CD4-positive, alpha-beta T cell (primary cell): ENCODE results near the gene LRFN4. TPM values are rescaled to one million over a fixed set of nuclear protein-coding genes. Genes with fewer than 3 reads are reported as not detected.
A peak's percentile ranks its signal among the peaks of the same experiment; 100 is the strongest.

ENCODE experiments used
- ATAC-seq: fragments of 200-7000 bp; cut with Tn5 transposase; one replicate; pipeline ENCODE4 v1.10.0; 2022; ENCODE audit warnings: mild to moderate bottlenecking; ENCODE audit not compliant: poor library complexity
- CTCF ChIA-PET: fragments of 350-600 bp; sonication (Branson Sonifier 250); formaldehyde crosslinking; loops from one replicate; lab custom pipeline; 2021; ENCODE audit warnings: antibody characterized with exemption, inconsistent platforms; lab: Charles Lee
- POLR2A ChIA-PET: fragments of 350-600 bp; sonication (Branson Sonifier 250); formaldehyde crosslinking; loops from one replicate; lab custom pipeline; 2021; ENCODE audit warnings: antibody characterized with exemption, inconsistent platforms; lab: Charles Lee
- DNase-seq, 14 experiments: peaks; one replicate each; pipeline ENCODE4 v3.0.0-alpha.2; 2013 to 2020; ENCODE audit warnings: mixed read lengths in 2 of 14
- H3K27ac ChIP-seq, 2 donors: one replicate each; pipeline versions ENCODE4 v1.5.1 to v1.7.0; 2013; ENCODE audit warnings: low read length in 2 of 2, low read depth in 1 of 2, mild to moderate bottlenecking in 1 of 2
- H3K27me3 ChIP-seq, 2 experiments: 1 replicate in 1 of 2; 2 replicates in 1 of 2; pipeline versions ENCODE4 v1.6.1 to v1.7.0; 2013; ENCODE audit warnings: low read length in 2 of 2, control low read depth in 1 of 2, mild to moderate bottlenecking in 1 of 2, moderate library complexity in 1 of 2; ENCODE audit not compliant: insufficient read depth in 2 of 2, control insufficient read depth in 1 of 2
- H3K36me3 ChIP-seq: one replicate; pipeline ENCODE4 v1.6.1; 2013; ENCODE audit warnings: low read length, control low read depth; ENCODE audit not compliant: insufficient read depth
- H3K4me1 ChIP-seq: one replicate; pipeline ENCODE4 v1.6.1; 2013; ENCODE audit warnings: low read length, control low read depth; ENCODE audit not compliant: insufficient read depth
- H3K4me3 ChIP-seq: one replicate; pipeline ENCODE4 v1.5.1; 2013; ENCODE audit warnings: mild to moderate bottlenecking, low read length, moderate library complexity
- H3K9me3 ChIP-seq, 2 experiments: 1 replicate in 1 of 2; 2 replicates in 1 of 2; pipeline versions ENCODE4 v1.6.1 to v1.7.0; 2013; ENCODE audit warnings: low read length in 2 of 2, mild to moderate bottlenecking in 2 of 2, control low read depth in 1 of 2, moderate library complexity in 1 of 2; ENCODE audit not compliant: control insufficient read depth in 1 of 2, insufficient read depth in 1 of 2
- H3K27ac Mint-ChIP-seq: one replicate; pipeline ENCODE4 v1.8.0; 2020; ENCODE audit warnings: mixed read lengths
- H3K27me3 Mint-ChIP-seq: one replicate; pipeline ENCODE4 v1.8.0; 2021; ENCODE audit warnings: mixed read lengths
- H3K36me3 Mint-ChIP-seq: one replicate; pipeline ENCODE4 v1.8.0; 2021; ENCODE audit warnings: low read depth, mixed read lengths
- H3K4me1 Mint-ChIP-seq: one replicate; pipeline ENCODE4 v1.8.0; 2021; ENCODE audit warnings: low read depth, mixed read lengths
- H3K4me3 Mint-ChIP-seq: one replicate; pipeline ENCODE4 v1.8.0; 2020; ENCODE audit warnings: mild to moderate bottlenecking, mixed read lengths
- H3K9me3 Mint-ChIP-seq: one replicate; pipeline ENCODE4 v1.8.0; 2020; ENCODE audit warnings: mixed read lengths
- CTCF ChIP-seq: fragments of 200-600 bp; IDR thresholded peaks from one replicate; pipeline ENCODE4 v1.8.0; 2022; ENCODE audit warnings: antibody characterized with exemption, mild to moderate bottlenecking
- intact Hi-C, 2 experiments: fragments of 100-400 bp; cut with DNase I in 1 of 2; cut with micrococcal nuclease in 1 of 2; formaldehyde crosslinking; loops; one replicate each; pipeline versions ENCODE4 v1.15.1 to v1.9.0; 2023 to 2025; cut with DNase I, micrococcal nuclease
- total RNA-seq, 174 experiments: library from RNA in 2 of 174; stranded (reverse) in 2 of 174; gene quantifications; one replicate each; pipeline ENCODE4 v1.2.3 and lab custom pipeline; 2021 to 2026

The LRFN4 gene
- total RNA-seq, 2 experiments from 2014 or later: 1.6 to 2.5 TPM

GRCh38 chr11:66834539-66834845 lies 22.4 kb upstream of the LRFN4 start:
- Mint-ChIP-seq H3K27ac (peak overlapping the region; percentile 9), H3K36me3 (peaks cover 7% of the 10 kb centered on the region), H3K4me1 (peaks cover 12% of the 10 kb centered on the region), H3K9me3 (no peaks in the 10 kb centered on the region), H3K4me3 (no peak overlapping the region), H3K27me3 (no peaks in the 10 kb centered on the region)
- ATAC-seq (no peak), DNase-seq (peak in 1 of 14 experiments; percentile 9)
- H3K4me1 ChIP-seq: peaks cover 3% of the 10 kb centered on the region
- H3K27me3 ChIP-seq: no peaks in the 10 kb centered on the region
- CTCF ChIA-PET: interaction anchor here (0.7 to 2.1 kb wide), 11 partner anchors 8 to 427 kb away, joined by 3 to 8 read pairs (median 4); partner anchors contain the start of genes CCDC87, CCS, MRPL11 and RBM4B
- intact Hi-C loops: loop anchor here (1.0 to 5.0 kb wide), 3 partner anchors 140 to 426 kb away; no protein-coding TSS in a partner anchor
- no peak overlapping the region for H3K27ac ChIP-seq
- no peaks in the 10 kb centered on the region for H3K9me3 ChIP-seq
- H3K36me3 ChIP-seq: peaks cover 20% of the 10 kb centered on the region
- POLR2A ChIA-PET: interaction anchor here (0.7 to 2.8 kb wide), 3 partner anchors 9 to 197 kb away, joined by 3 to 12 read pairs (median 3); partner anchors contain the start of gene RCE1
- peak; percentile 59 for TF ChIP-seq CTCF
- no peak overlapping the region for H3K4me3 ChIP-seq

- H3K9me3 ChIP-seq: no peaks in the 10 kb centered on the region
- no peaks in the 10 kb centered on the region for H3K27me3 ChIP-seq
- no peak for DNase-seq
- no peaks in the 10 kb centered on the region for H3K27me3 Mint-ChIP-seq
- intact Hi-C loops: loop anchor here (1.0 to 5.0 kb wide), 3 partner anchors 141 to 427 kb away; no protein-coding TSS in a partner anchor
- peaks cover 15% of the 10 kb centered on the region for H3K4me1 Mint-ChIP-seq
- H3K4me1 ChIP-seq: peaks cover 7% of the 10 kb centered on the region
- H3K4me3 ChIP-seq: no peak overlapping the region
- ATAC-seq: no peak
- H3K36me3 Mint-ChIP-seq: peaks cover 10% of the 10 kb centered on the region
- H3K4me3 Mint-ChIP-seq: no peak overlapping the region
- ChIA-PET POLR2A (interaction anchor here (0.7 to 2.8 kb wide), 2 partner anchors 8 to 35 kb away, joined by 3 to 12 read pairs; partner anchors contain the start of gene RCE1), CTCF (interaction anchor here (0.7 to 2.1 kb wide), 11 partner anchors 8 to 427 kb away, joined by 3 to 8 read pairs (median 4); partner anchors contain the start of genes CCDC87, CCS, MRPL11 and RBM4B)
- H3K36me3 ChIP-seq: peaks cover 22% of the 10 kb centered on the region
- no peak overlapping the region for H3K27ac Mint-ChIP-seq
- TF ChIP-seq CTCF: no peak
- H3K9me3 Mint-ChIP-seq: no peaks in the 10 kb centered on the region
- no peak overlapping the region for H3K27ac ChIP-seq
Observed at GRCh38 chr11:66834943-66835342, 21.9 kb upstream of the LRFN4 start.

- H3K27ac Mint-ChIP-seq: peak overlapping the region; percentile 19
- Histone ChIP-seq H3K4me1 (peaks cover 17% of the 10 kb centered on the region), H3K4me3 (no peak overlapping the region), H3K27ac (no peak overlapping the region), H3K9me3 (no peaks in the 10 kb centered on the region), H3K27me3 (no peaks in the 10 kb centered on the region), H3K36me3 (peaks cover 22% of the 10 kb centered on the region)
- ChIA-PET CTCF (no interaction called here), POLR2A (no interaction called here)
- intact Hi-C loops: no loop called here
- H3K4me3 Mint-ChIP-seq: no peak overlapping the region
- TF ChIP-seq CTCF: no peak
- no peaks in the 10 kb centered on the region for H3K9me3 Mint-ChIP-seq
- no peaks in the 10 kb centered on the region for H3K27me3 Mint-ChIP-seq
- H3K4me1 Mint-ChIP-seq: peaks cover 24% of the 10 kb centered on the region
- no peak for DNase-seq
- ATAC-seq: no peak
- H3K36me3 Mint-ChIP-seq: peaks cover 19% of the 10 kb centered on the region
Observed at GRCh38 chr11:66835768-66836405, 21.0 kb upstream of the LRFN4 start.
